Caco-2 (cell line): ENCODE data around the gene RANBP17. TPM values are rescaled to one million over a fixed set of nuclear protein-coding genes. Genes with fewer than 3 reads are reported as not detected.
"Not testable (repeated sequence)": the region's sequence is repeated elsewhere in the genome, so short reads cannot be mapped to it uniquely, and the experiment has no call there.

Experiments
- BruUV-seq: library from RNA; stranded (reverse); fragments of 400-500 nt; replicated peaks from 2 replicates; lab custom pipeline; 2021; lab: Mats Ljungman, UMichigan
- CTCF ChIA-PET: fragments of 300-600 bp; sonication (Branson Sonifier 250); formaldehyde crosslinking; loops from one replicate; lab custom pipeline; 2022; ENCODE audit warnings: antibody characterized with exemption; lab: Charles Lee
- POLR2A ChIA-PET: fragments of 300-600 bp; sonication (Branson Sonifier 250); formaldehyde crosslinking; loops from one replicate; lab custom pipeline; 2022; ENCODE audit warnings: antibody characterized with exemption; lab: Charles Lee
- DNase-seq, 2 experiments: peaks; one replicate each; pipeline versions ENCODE4 v3.0.0 to v3.0.0-alpha.2; 2020 to 2022
- H3K27me3 ChIP-seq: replicated peaks from 2 replicates; pipeline ENCODE4 v1.6.0; 2011; ENCODE audit warnings: low read length; ENCODE audit not compliant: control insufficient read depth, insufficient read depth
- H3K36me3 ChIP-seq: 2 replicates; pipeline ENCODE4 v1.5.1; 2011; ENCODE audit warnings: low read length; ENCODE audit not compliant: control insufficient read depth, insufficient read depth
- H3K4me1 ChIP-seq: fragments of 250-450 bp; sonication (Bioruptor Pico); 2 replicates; pipeline ENCODE4 v1.5.1; 2020; ENCODE audit warnings: mild to moderate bottlenecking
- H3K4me3 ChIP-seq: 2 replicates; pipeline ENCODE4 v1.5.1; 2011; ENCODE audit warnings: low read depth, mild to moderate bottlenecking, control low read depth, low read length
- H3K9me3 ChIP-seq: fragments of 250-450 bp; sonication (Bioruptor Pico); 2 replicates; pipeline ENCODE4 v1.5.1; 2020; ENCODE audit warnings: mild to moderate bottlenecking, moderate library complexity
- H3K27ac Mint-ChIP-seq: one replicate; pipeline ENCODE4 v1.8.0; 2022; ENCODE audit warnings: mixed read lengths; ENCODE audit not compliant: unreplicated experiment
- H3K27me3 Mint-ChIP-seq: one replicate; pipeline ENCODE4 v1.8.0; 2022; ENCODE audit warnings: mixed read lengths; ENCODE audit not compliant: insufficient read depth, unreplicated experiment
- H3K36me3 Mint-ChIP-seq: one replicate; pipeline ENCODE4 v1.8.0; 2022; ENCODE audit warnings: mild to moderate bottlenecking, mixed read lengths; ENCODE audit not compliant: insufficient read depth, unreplicated experiment
- H3K4me1 Mint-ChIP-seq: one replicate; pipeline ENCODE4 v1.8.0; 2022; ENCODE audit warnings: low read depth, mixed read lengths; ENCODE audit not compliant: unreplicated experiment
- H3K4me3 Mint-ChIP-seq: one replicate; pipeline ENCODE4 v1.8.0; 2022; ENCODE audit warnings: mild to moderate bottlenecking, moderate library complexity, mixed read lengths; ENCODE audit not compliant: unreplicated experiment
- H3K9me3 Mint-ChIP-seq: one replicate; pipeline ENCODE4 v1.8.0; 2022; ENCODE audit warnings: mixed read lengths; ENCODE audit not compliant: unreplicated experiment
- CTCF ChIP-seq, 2 experiments: fragments of 200-600 bp in 1 of 2; IDR thresholded peaks; 1 replicate in 1 of 2; 2 replicates in 1 of 2; pipeline versions ENCODE4 v1.5.1 to v1.8.0; 2011 to 2022; ENCODE audit warnings: antibody characterized with exemption in 1 of 2, control low read depth in 1 of 2, inconsistent platforms in 1 of 2, low read depth in 1 of 2, low read length in 1 of 2, mild to moderate bottlenecking in 1 of 2, moderate library complexity in 1 of 2; ENCODE audit not compliant: insufficient read depth in 1 of 2, severe bottlenecking in 1 of 2, unreplicated experiment in 1 of 2
- intact Hi-C: fragments of 100-400 bp; cut with micrococcal nuclease; formaldehyde crosslinking; loops from one replicate; pipeline ENCODE4 v1.10.0; 2022; ENCODE audit not compliant: unreplicated experiment
- total RNA-seq: library from RNA; stranded (reverse); gene quantifications from 2 replicates; pipeline ENCODE4 v1.2.3, GENCODE V29; 2022

RANBP17 gene
- total RNA-seq, 1 experiment from 2014 or later = 28.2 TPM

DNA sequence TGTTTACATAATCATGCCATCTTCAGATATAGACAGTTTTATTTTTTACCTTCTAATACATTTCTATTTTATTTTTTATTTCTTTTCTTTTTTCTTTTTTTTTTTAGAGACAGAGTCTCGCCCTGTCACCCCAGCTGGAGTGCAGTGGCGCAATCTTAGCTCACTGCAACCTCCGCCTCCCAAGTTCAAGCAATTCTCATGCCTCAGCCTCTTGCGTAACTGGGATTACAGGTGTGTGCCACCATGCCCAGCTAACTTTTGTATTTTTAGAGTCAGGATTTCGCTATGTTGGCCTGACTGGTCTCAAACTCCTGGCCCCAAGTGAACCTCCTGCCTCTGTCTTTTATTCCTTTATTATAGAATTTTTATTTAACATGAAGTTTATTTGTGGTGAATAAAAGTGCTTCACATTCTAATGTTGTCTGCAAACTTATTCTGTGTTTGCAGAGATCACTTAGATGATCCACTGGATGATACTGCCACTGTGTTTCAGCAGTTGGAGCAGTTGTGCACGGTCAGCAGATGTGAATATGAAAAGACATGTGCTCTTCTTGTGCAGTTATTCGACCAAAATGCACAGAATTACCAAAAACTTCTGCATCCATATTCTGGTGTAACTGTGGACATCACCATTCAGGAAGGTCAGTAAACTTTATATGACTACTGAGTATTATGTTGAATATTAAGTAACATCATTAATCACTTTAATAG is 62.2 kb downstream of the RANBP17 start:
- intact Hi-C loops = no loop called here
- H3K4me3 ChIP-seq = no peak overlapping the region
- no peaks in the 10 kb centered on the region for H3K27me3 Mint-ChIP-seq
- H3K27me3 ChIP-seq = no peaks in the 10 kb centered on the region
- no peaks in the 10 kb centered on the region for H3K4me1 ChIP-seq
- no peaks in the 10 kb centered on the region for H3K36me3 ChIP-seq
- H3K27ac Mint-ChIP-seq = no peak overlapping the region
- CTCF ChIA-PET = no interaction called here
- no TSS peak for BruUV-seq
- H3K4me3 Mint-ChIP-seq = no peak overlapping the region
- H3K36me3 Mint-ChIP-seq = no peaks in the 10 kb centered on the region
- POLR2A ChIA-PET = no interaction called here
- TF ChIP-seq CTCF (IDR thresholded peaks at IDR 0.05; ENCODE audit: insufficient read depth in 1 of 2, low read depth in 1 of 2, low read length in 1 of 2, severe bottlenecking in 1 of 2, unreplicated experiment in 1 of 2) = no peak
- no peaks in the 10 kb centered on the region for H3K4me1 Mint-ChIP-seq
- no peaks in the 10 kb centered on the region for H3K9me3 ChIP-seq
- no peaks in the 10 kb centered on the region for H3K9me3 Mint-ChIP-seq
- DNase-seq = no peak

- CTCF ChIA-PET, BruUV-seq, H3K9me3 ChIP-seq, H3K4me3 ChIP-seq, H3K4me3 Mint-ChIP-seq, H3K36me3 Mint-ChIP-seq, H3K4me1 ChIP-seq, H3K27me3 Mint-ChIP-seq, H3K36me3 ChIP-seq, H3K27me3 ChIP-seq, intact Hi-C loops, POLR2A ChIA-PET, H3K27ac Mint-ChIP-seq, DNase-seq: not testable (repeated sequence)
- peaks cover 41% of the 10 kb centered on the region for H3K9me3 Mint-ChIP-seq
- peaks cover 14% of the 10 kb centered on the region for H3K4me1 Mint-ChIP-seq
Measured at GRCh38 chr5:170935534-170936218, 73.9 kb downstream of the RANBP17 start.

DNA sequence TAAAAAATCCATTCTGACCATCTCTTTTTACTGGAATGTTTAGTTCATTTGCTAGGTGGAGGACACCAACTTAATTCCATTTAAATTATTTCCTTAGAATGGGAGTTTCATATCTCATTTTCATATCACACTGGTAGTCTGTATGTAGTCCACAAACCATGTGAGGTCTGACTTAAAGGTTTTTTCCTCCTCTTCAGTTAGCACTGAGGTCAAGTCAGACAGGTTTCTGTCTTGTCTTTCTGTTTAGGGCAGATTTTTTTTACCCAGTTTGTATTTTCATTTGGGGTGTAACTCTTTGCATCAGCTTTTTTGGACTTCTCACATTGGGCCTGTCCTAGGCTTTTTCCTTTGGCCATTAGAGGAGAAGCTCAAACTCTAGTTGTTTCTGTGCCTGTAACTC is 75.3 kb downstream of the RANBP17 start:
- no peaks in the 10 kb centered on the region for H3K27me3 Mint-ChIP-seq
- H3K36me3 Mint-ChIP-seq = peaks cover 5% of the 10 kb centered on the region
- no peak for DNase-seq
- POLR2A ChIA-PET = no interaction called here
- CTCF ChIA-PET = no interaction called here
- no peak overlapping the region for H3K4me3 Mint-ChIP-seq
- Histone ChIP-seq H3K36me3 (no peaks in the 10 kb centered on the region), H3K4me3 (no peak overlapping the region), H3K9me3 (no peaks in the 10 kb centered on the region), H3K4me1 (0 out of 2 replicates have a peak, but pooled peaks cover 4% of the 10 kb centered on the region), H3K27me3 (no peaks in the 10 kb centered on the region)
- peaks cover 41% of the 10 kb centered on the region for H3K9me3 Mint-ChIP-seq
- no peak overlapping the region for H3K27ac Mint-ChIP-seq
- no TSS peak for BruUV-seq
- intact Hi-C loops = no loop called here
- no peak for TF ChIP-seq CTCF (IDR thresholded peaks at IDR 0.05; ENCODE audit: insufficient read depth in 1 of 2, low read depth in 1 of 2, low read length in 1 of 2, severe bottlenecking in 1 of 2, unreplicated experiment in 1 of 2)
- peaks cover 14% of the 10 kb centered on the region for H3K4me1 Mint-ChIP-seq
